OCI-LY7 (cell line): Measurements from ENCODE around the gene SLC30A1.

Experiments used
- EZH2phosphoT487 ChIP-seq: fragments of 200-600 bp; sonication (generic); IDR thresholded peaks from 2 replicates; pipeline ENCODE4 v1.6.1; 2018; ENCODE audit warnings: low read depth, borderline replicate concordance, mild to moderate bottlenecking, mixed run types, antibody characterized with exemption, low read length, moderate library complexity, mixed read lengths
- TF ChIP-seq, protein P1 (sequence below): fragments of 200-600 bp; sonication (generic); conservative IDR thresholded peaks from 2 replicates; pipeline ENCODE4 v1.5.1; 2014; ENCODE audit warnings: mild to moderate bottlenecking, antibody characterized with exemption, low read length, moderate library complexity, mixed read lengths

DNA sequence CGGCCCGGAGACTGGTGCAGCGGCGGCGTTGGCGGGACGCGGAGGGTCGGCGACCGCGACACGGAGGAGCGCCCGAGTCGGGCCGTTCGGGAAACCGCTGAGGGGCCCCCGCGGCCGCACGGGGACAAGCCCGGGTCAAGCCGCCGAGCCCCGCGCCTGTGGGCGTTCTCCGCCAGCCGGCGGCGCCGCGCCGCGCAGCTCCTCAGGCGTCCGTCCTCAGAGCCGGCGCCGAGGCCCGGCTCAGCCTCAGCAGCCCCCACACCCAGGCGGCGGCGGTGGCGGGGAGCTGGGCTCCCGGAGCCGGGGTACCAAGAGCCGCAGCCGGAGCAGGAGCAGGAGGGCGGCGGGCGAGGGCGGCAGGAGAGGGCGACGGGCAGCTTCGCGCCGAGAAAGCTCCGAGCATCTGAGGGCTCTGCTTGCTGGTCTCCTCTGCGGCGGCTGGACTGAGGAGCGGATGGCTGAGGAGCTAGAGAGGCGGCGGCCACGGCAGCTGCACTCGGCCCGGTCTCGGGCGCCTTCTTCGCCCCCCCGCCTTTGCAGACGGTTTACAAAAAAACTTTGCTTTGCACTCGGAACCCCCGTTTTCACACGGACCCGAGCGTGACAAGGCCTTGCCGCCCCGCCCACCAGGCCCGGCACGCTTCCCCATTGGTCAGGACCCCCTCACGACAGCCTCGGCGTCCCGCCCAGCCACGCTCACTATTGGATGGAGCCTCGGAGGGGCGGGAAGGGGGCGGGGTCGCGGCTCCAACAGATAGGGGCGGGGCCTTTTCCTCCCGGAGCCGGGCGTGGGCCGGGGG lies at the start of gene SLC30A1:
- TF ChIP-seq, protein P1, sequence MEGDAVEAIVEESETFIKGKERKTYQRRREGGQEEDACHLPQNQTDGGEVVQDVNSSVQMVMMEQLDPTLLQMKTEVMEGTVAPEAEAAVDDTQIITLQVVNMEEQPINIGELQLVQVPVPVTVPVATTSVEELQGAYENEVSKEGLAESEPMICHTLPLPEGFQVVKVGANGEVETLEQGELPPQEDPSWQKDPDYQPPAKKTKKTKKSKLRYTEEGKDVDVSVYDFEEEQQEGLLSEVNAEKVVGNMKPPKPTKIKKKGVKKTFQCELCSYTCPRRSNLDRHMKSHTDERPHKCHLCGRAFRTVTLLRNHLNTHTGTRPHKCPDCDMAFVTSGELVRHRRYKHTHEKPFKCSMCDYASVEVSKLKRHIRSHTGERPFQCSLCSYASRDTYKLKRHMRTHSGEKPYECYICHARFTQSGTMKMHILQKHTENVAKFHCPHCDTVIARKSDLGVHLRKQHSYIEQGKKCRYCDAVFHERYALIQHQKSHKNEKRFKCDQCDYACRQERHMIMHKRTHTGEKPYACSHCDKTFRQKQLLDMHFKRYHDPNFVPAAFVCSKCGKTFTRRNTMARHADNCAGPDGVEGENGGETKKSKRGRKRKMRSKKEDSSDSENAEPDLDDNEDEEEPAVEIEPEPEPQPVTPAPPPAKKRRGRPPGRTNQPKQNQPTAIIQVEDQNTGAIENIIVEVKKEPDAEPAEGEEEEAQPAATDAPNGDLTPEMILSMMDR: no peak
- no peak for TF ChIP-seq EZH2phosphoT487
